ENCODE results near the gene NFILZ.

Gene NFILZ

DNA sequence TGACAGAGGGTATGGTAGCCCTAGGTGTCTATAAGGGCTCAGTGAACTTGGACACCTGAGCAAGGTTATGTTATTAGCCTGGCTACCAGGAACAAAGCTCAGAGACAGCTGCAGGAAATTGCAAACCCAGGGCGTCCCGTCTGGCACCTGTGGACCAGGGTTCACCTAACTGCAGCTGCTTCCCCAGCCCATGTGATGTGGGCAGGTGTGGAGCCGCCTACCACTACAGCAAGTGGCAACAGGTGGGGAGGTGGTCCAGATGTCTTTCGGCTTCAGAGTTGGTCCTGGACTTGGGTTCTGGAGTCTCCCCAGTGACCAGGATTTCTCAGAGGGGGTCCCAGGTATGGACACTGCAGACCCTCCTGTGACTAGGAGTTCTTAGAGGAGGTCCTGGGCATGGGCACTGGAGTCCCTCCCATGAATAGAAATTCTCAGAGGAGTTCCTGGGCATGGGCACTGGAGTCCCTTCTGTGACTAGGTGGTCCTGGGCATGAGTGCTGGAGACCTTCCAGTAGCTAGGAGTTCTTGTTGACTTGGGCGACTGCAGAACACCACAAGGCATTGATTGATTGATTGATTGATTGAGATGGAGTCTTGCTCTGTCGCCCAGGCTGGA is 43.0 kb downstream of the NFILZ start:
- H3K4me2 ChIP-seq (ENCODE audit: low read depth, low read length, poor library complexity, severe bottlenecking) = no peak overlapping the region
- H3K79me2 ChIP-seq (ENCODE audit: insufficient read depth, low read length) = no peaks in the 10 kb centered on the region
- H3F3A ChIP-seq (ENCODE audit: insufficient read depth) = no peaks in the 10 kb centered on the region
- H4K20me1 ChIP-seq (ENCODE audit: low read depth, low read length) = no peaks in the 10 kb centered on the region
- no peak for TF ChIP-seq EZH2phosphoT487 (conservative IDR thresholded peaks at IDR 0.05; ENCODE audit: low read length)
- TF ChIP-seq, protein P1, sequence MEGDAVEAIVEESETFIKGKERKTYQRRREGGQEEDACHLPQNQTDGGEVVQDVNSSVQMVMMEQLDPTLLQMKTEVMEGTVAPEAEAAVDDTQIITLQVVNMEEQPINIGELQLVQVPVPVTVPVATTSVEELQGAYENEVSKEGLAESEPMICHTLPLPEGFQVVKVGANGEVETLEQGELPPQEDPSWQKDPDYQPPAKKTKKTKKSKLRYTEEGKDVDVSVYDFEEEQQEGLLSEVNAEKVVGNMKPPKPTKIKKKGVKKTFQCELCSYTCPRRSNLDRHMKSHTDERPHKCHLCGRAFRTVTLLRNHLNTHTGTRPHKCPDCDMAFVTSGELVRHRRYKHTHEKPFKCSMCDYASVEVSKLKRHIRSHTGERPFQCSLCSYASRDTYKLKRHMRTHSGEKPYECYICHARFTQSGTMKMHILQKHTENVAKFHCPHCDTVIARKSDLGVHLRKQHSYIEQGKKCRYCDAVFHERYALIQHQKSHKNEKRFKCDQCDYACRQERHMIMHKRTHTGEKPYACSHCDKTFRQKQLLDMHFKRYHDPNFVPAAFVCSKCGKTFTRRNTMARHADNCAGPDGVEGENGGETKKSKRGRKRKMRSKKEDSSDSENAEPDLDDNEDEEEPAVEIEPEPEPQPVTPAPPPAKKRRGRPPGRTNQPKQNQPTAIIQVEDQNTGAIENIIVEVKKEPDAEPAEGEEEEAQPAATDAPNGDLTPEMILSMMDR (IDR thresholded peaks at IDR 0.05; ENCODE audit: insufficient read depth, low read length, poor library complexity, severe bottlenecking) = no peak
- H3K27ac ChIP-seq (ENCODE audit: low read depth, low read length) = no peak overlapping the region
- H2AFZ ChIP-seq (ENCODE audit: low read depth, low read length, severe bottlenecking) = no peak overlapping the region
- no peaks in the 10 kb centered on the region for H3K36me3 ChIP-seq (ENCODE audit: low read length)
- no peaks in the 10 kb centered on the region for H3K9me3 ChIP-seq (ENCODE audit: insufficient read depth, low read length)
- no peaks in the 10 kb centered on the region for H3K9me2 ChIP-seq (replicated peaks; ENCODE audit: insufficient read depth, low read length)
- H3K27me3 ChIP-seq (ENCODE audit: low read length) = no peaks in the 10 kb centered on the region
- no peak overlapping the region for H3K9ac ChIP-seq (ENCODE audit: low read length)
- no peak overlapping the region for H3K4me3 ChIP-seq (ENCODE audit: insufficient read depth, low read length, poor library complexity, severe bottlenecking)

DNA sequence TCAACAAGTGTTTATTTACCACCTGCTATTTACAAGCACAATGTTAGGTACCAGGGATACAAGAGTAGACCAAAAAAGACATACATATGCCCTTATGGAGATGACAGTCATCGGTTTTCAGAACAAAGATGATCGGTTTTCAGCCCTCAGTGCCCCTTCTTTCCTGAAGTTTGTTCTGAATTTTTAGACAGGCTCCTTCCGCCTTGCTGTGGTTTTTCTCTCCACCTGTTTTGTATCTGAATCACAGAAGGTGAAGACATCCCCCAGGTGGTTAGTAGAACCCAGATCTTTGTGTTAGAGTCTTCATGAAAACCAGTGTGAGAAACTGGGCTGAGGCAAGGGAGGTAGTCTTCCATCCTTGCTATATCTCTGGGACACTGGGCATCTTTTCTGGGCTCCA is 44.6 kb downstream of the NFILZ start:
- Histone ChIP-seq H3K4me2 (ENCODE audit: low read depth, low read length, poor library complexity, severe bottlenecking) (no peak overlapping the region), H4K20me1 (ENCODE audit: low read depth, low read length) (no peaks in the 10 kb centered on the region), H3K9ac (ENCODE audit: low read length) (no peak overlapping the region), H3K9me2 (replicated peaks; ENCODE audit: insufficient read depth, low read length) (no peaks in the 10 kb centered on the region), H2AFZ (ENCODE audit: low read depth, low read length, severe bottlenecking) (no peak overlapping the region), H3K36me3 (ENCODE audit: low read length) (no peaks in the 10 kb centered on the region), H3K27me3 (ENCODE audit: low read length) (no peaks in the 10 kb centered on the region), H3K9me3 (ENCODE audit: insufficient read depth, low read length) (no peaks in the 10 kb centered on the region), H3K79me2 (ENCODE audit: insufficient read depth, low read length) (no peaks in the 10 kb centered on the region), H3F3A (ENCODE audit: insufficient read depth) (no peaks in the 10 kb centered on the region), H3K4me3 (ENCODE audit: insufficient read depth, low read length, poor library complexity, severe bottlenecking) (no peak overlapping the region), H3K27ac (ENCODE audit: low read depth, low read length) (no peak overlapping the region)
- TF ChIP-seq EZH2phosphoT487 (conservative IDR thresholded peaks at IDR 0.05; ENCODE audit: low read length) = no peak
- TF ChIP-seq, protein P1 (IDR thresholded peaks at IDR 0.05; ENCODE audit: insufficient read depth, low read length, poor library complexity, severe bottlenecking) = no peak

DNA sequence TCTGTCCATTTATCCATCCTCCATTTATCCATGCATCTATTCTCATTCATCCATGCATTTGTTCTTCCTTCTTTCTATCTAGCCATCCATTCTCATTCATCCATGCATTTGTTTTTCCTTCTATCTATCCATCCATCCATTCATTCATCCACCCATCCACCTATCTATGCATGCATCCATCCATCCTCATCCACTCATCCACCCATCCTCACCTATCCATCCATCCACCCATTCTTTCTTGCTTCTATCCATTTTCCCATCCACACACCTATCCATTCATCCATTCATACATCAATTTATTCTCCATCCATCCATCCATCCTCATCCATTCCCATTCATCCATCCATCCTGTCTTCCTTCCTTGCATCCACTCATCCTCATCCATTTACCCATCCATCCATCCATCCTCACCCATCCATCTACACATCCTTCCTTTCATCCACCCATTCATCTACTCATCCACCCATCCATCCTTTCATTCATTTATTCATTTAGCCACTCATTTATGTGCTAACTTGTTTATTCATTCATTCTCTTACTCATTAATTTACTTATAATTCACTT is 47.9 kb downstream of the NFILZ start:
- Histone ChIP-seq H2AFZ (ENCODE audit: low read depth, low read length, severe bottlenecking) (no peak overlapping the region), H3F3A (ENCODE audit: insufficient read depth) (no peaks in the 10 kb centered on the region), H3K27ac (ENCODE audit: low read depth, low read length) (no peak overlapping the region), H4K20me1 (ENCODE audit: low read depth, low read length) (no peaks in the 10 kb centered on the region), H3K4me3 (ENCODE audit: insufficient read depth, low read length, poor library complexity, severe bottlenecking) (no peak overlapping the region), H3K9me2 (replicated peaks; ENCODE audit: insufficient read depth, low read length) (no peaks in the 10 kb centered on the region), H3K9ac (ENCODE audit: low read length) (no peak overlapping the region), H3K79me2 (ENCODE audit: insufficient read depth, low read length) (no peaks in the 10 kb centered on the region), H3K4me2 (ENCODE audit: low read depth, low read length, poor library complexity, severe bottlenecking) (no peak overlapping the region), H3K9me3 (ENCODE audit: insufficient read depth, low read length) (no peaks in the 10 kb centered on the region), H3K27me3 (ENCODE audit: low read length) (no peaks in the 10 kb centered on the region), H3K36me3 (ENCODE audit: low read length) (no peaks in the 10 kb centered on the region)
- TF ChIP-seq, protein P1 (IDR thresholded peaks at IDR 0.05; ENCODE audit: insufficient read depth, low read length, poor library complexity, severe bottlenecking) = no peak
- no peak for TF ChIP-seq EZH2phosphoT487 (conservative IDR thresholded peaks at IDR 0.05; ENCODE audit: low read length)

All from SU-DHL-6 (cell line).